ENCODE measurements around the gene DLG2.

- TF ChIP-seq, protein P1, sequence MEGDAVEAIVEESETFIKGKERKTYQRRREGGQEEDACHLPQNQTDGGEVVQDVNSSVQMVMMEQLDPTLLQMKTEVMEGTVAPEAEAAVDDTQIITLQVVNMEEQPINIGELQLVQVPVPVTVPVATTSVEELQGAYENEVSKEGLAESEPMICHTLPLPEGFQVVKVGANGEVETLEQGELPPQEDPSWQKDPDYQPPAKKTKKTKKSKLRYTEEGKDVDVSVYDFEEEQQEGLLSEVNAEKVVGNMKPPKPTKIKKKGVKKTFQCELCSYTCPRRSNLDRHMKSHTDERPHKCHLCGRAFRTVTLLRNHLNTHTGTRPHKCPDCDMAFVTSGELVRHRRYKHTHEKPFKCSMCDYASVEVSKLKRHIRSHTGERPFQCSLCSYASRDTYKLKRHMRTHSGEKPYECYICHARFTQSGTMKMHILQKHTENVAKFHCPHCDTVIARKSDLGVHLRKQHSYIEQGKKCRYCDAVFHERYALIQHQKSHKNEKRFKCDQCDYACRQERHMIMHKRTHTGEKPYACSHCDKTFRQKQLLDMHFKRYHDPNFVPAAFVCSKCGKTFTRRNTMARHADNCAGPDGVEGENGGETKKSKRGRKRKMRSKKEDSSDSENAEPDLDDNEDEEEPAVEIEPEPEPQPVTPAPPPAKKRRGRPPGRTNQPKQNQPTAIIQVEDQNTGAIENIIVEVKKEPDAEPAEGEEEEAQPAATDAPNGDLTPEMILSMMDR (IDR thresholded peaks at IDR 0.05; ENCODE audit: low read length) = no peak
- no peak for TF ChIP-seq EZH2 (IDR thresholded peaks at IDR 0.05; ENCODE audit: borderline replicate concordance, low read length)
Observed at GRCh38 chr11:83467837-83468236, 2159.3 kb downstream of the DLG2 start.

All from OCI-LY1 (cell line).